K562 (cell line): ENCODE data around the gene CERS6. TPM values are rescaled to one million over a fixed set of nuclear protein-coding genes. Genes with fewer than 3 reads are reported as not detected.

ENCODE experiments used
- CHD4 ChIP-seq: fragments of 200-600 bp; sonication (generic); IDR thresholded peaks from 3 replicates; pipeline ENCODE4 v1.6.1; 2012; ENCODE audit warnings: low read depth, mild to moderate bottlenecking, mixed read lengths, low read length, inconsistent platforms; ENCODE audit not compliant: insufficient read depth, insufficient replicate concordance, poor library complexity, severe bottlenecking
- ETV6 ChIP-seq, 3 experiments: fragments of 150-350 bp in 1 of 3; sonication (generic) in 1 of 3; formaldehyde crosslinking in 1 of 3; IDR thresholded peaks; 2 replicates each; pipeline versions ENCODE4 v1.6.1 to v1.8.0; 2014 to 2022; ENCODE audit warnings: borderline replicate concordance in 2 of 3, low read depth in 2 of 3, antibody characterized with exemption in 1 of 3, low read length in 1 of 3, mild to moderate bottlenecking in 1 of 3, missing genetic modification reagents in 1 of 3
- EWSR1 ChIP-seq: fragments of 450-650 bp; IDR thresholded peaks from 2 replicates; pipeline ENCODE4 v1.6.1; 2018; ENCODE audit warnings: borderline replicate concordance, mild to moderate bottlenecking, low read depth, moderate library complexity; ENCODE audit not compliant: partially characterized antibody
- JUNB ChIP-seq: fragments of 450-650 bp; formaldehyde crosslinking; conservative IDR thresholded peaks from 2 replicates; pipeline ENCODE4 v1.4.0; 2020; ENCODE audit warnings: mild to moderate bottlenecking
- L3MBTL2 ChIP-seq: fragments of 450-650 bp; IDR thresholded peaks from 2 replicates; pipeline ENCODE4 v1.6.1; 2016; ENCODE audit warnings: mild to moderate bottlenecking, moderate library complexity
- MCM7 ChIP-seq, 2 experiments: fragments of 450-650 bp; IDR thresholded peaks; 2 replicates each; pipeline ENCODE4 v1.6.1; 2016 to 2018
- MXI1 ChIP-seq: IDR thresholded peaks from 2 replicates; pipeline ENCODE4 v1.6.1; 2011; ENCODE audit warnings: low read depth, mild to moderate bottlenecking, improper control_type of control experiment, low read length
- MYNN ChIP-seq, 2 experiments: sonication (generic); formaldehyde crosslinking in 1 of 2; IDR thresholded peaks; 2 replicates each; pipeline versions ENCODE4 v1.5.0 to v1.6.1; 2016 to 2020; ENCODE audit warnings: antibody characterized with exemption in 1 of 2, missing genetic modification reagents in 1 of 2
- NFXL1 ChIP-seq: fragments of 450-650 bp; formaldehyde crosslinking; IDR thresholded peaks from 2 replicates; pipeline ENCODE4 v1.4.0; 2021; ENCODE audit warnings: mild to moderate bottlenecking
- RAD51 ChIP-seq: fragments of 450-650 bp; IDR thresholded peaks from 2 replicates; pipeline ENCODE4 v1.7.1; 2016; ENCODE audit warnings: low read depth, mild to moderate bottlenecking, borderline replicate concordance
- RBM39 ChIP-seq: fragments of 200-400 bp; formaldehyde crosslinking; optimal IDR thresholded peaks from 2 replicates; pipeline ENCODE3; 2018; ENCODE audit warnings: low read depth, low read length
- SP1 ChIP-seq: sonication (generic); formaldehyde crosslinking; IDR thresholded peaks from 2 replicates; pipeline ENCODE4 v1.8.1; 2022; ENCODE audit warnings: mild to moderate bottlenecking, missing genetic modification reagents
- TARDBP ChIP-seq: fragments of 450-650 bp; IDR thresholded peaks from 2 replicates; pipeline ENCODE4 v1.6.1; 2016
- THAP7 ChIP-seq: fragments of 250-450 bp; sonication (Bioruptor Pico); IDR thresholded peaks from 2 replicates; pipeline ENCODE4 v1.5.0; 2021
- TRIM24 ChIP-seq, 2 experiments: fragments of 450-650 bp; IDR thresholded peaks; 2 replicates each; pipeline ENCODE4 v1.6.1; 2016
- TSHZ1 ChIP-seq: fragments of 250-450 bp; sonication (Bioruptor Pico); IDR thresholded peaks from 2 replicates; pipeline ENCODE4 v1.4.0; 2020; ENCODE audit warnings: mild to moderate bottlenecking, moderate library complexity
- ZBED1 ChIP-seq: IDR thresholded peaks from 2 replicates; pipeline ENCODE4 v1.6.1; 2014
- ZC3H4 ChIP-seq: sonication (generic); formaldehyde crosslinking; IDR thresholded peaks from 2 replicates; pipeline ENCODE4 v1.9.0; 2021; ENCODE audit warnings: missing genetic modification reagents, borderline replicate concordance
- ZFP1 ChIP-seq: fragments of 450-650 bp; formaldehyde crosslinking; IDR thresholded peaks from 2 replicates; pipeline ENCODE4 v1.4.0; 2020; ENCODE audit warnings: mild to moderate bottlenecking, mixed read lengths
- ZNF143 ChIP-seq: sonication (generic); formaldehyde crosslinking; IDR thresholded peaks from 2 replicates; pipeline ENCODE4 v1.9.0; 2022; ENCODE audit warnings: mild to moderate bottlenecking, missing genetic modification reagents
- ZNF224 ChIP-seq: sonication (generic); formaldehyde crosslinking; IDR thresholded peaks from 2 replicates; pipeline ENCODE4 v1.8.0; 2022; ENCODE audit warnings: mild to moderate bottlenecking, missing genetic modification reagents
- ZNF347 ChIP-seq: fragments of 450-650 bp; formaldehyde crosslinking; IDR thresholded peaks from 2 replicates; pipeline ENCODE4 v1.4.0; 2020; ENCODE audit warnings: low read depth, mild to moderate bottlenecking, moderate library complexity
- ZNF512 ChIP-seq: IDR thresholded peaks from 2 replicates; pipeline ENCODE4 v1.6.1; 2016; ENCODE audit warnings: missing genetic modification characterization, missing compliant biosample characterization
- ZNF785 ChIP-seq: fragments of 250-450 bp; sonication (Bioruptor Pico); IDR thresholded peaks from 2 replicates; pipeline ENCODE4 v1.4.0; 2020; ENCODE audit warnings: mild to moderate bottlenecking
- polyA plus RNA-seq, 8 experiments: library from polyadenylated mRNA; depleted of rRNA in 4 of 8; stranded (reverse) in 5 of 8; unstranded in 3 of 8; fragments of >200 nt; fragmentation: Nextera tagmentation in 2 of 8; fragmentation: Illumina TruSeq in 1 of 8; extraction: Ambion mirVana in 2 of 8; extraction: Trizol in 1 of 8; gene quantifications; 2 replicates each; pipeline versions ENCODE4 v1.2.1 to v1.2.3, GENCODE V29; 2011 to 2014; ENCODE audit warnings: inconsistent platforms in 1 of 8, missing spikeins in 1 of 8
- total RNA-seq, 7 experiments: library from RNA; depleted of rRNA in 6 of 7; stranded (reverse); fragments of >200 nt in 6 of 7; fragmentation: Illumina TruSeq in 2 of 7; extraction: Trizol in 2 of 7; gene quantifications; 2 replicates each; pipeline versions ENCODE4 v1.2.1 to v1.2.3, GENCODE V29; 2011 to 2021; ENCODE audit warnings: low replicate concordance in 1 of 7

Gene CERS6
- total and polyA plus RNA-seq, 9 of the 15 experiments (the other 6 are each of a cell fraction or from before 2014, with no cell fraction given), result 1.6 to 13.6 (median 11.4) TPM

GRCh38 chr2:168773719-168774521 lies 317.8 kb downstream of the CERS6 start (continued):
- TF ChIP-seq MYNN (IDR thresholded peaks at IDR 0.05), result peak; percentile 91
- TF ChIP-seq MYNN (CRISPR knock-in tag; IDR thresholded peaks at IDR 0.05), result no peak
- peak; percentile 76 for TF ChIP-seq MXI1
- no peak for TF ChIP-seq ZNF224 (CRISPR knock-in tag)
- TF ChIP-seq TARDBP, result peak; percentile 79; the same call in 1 of the 2 replicates
- no peak for TF ChIP-seq NFXL1
- peak; percentile 92 for TF ChIP-seq L3MBTL2
- peak; percentile 77; the same call in 1 of the 2 replicates for TF ChIP-seq ZBED1
- no peak for TF ChIP-seq EWSR1
- no peak for TF ChIP-seq TSHZ1
- no peak for TF ChIP-seq THAP7
- no peak for TF ChIP-seq MCM7 (IDR thresholded peaks at IDR 0.05)
- no peak for TF ChIP-seq ZNF143
- peak; percentile 74 for TF ChIP-seq SP1 (CRISPR knock-in tag)
- TF ChIP-seq ZNF512, result no peak
- peak; percentile 99 for TF ChIP-seq TRIM24 (IDR thresholded peaks at IDR 0.05)
- no peak for TF ChIP-seq ZFP1 (CRISPR knock-in tag)
- no peak for TF ChIP-seq ZC3H4 (CRISPR knock-in tag)
- peak; percentile 75 for TF ChIP-seq CHD4
- TF ChIP-seq RBM39, result no peak
- TF ChIP-seq ETV6 (IDR thresholded peaks at IDR 0.05; ENCODE audit: borderline replicate concordance in 1 of 2, low read depth in 2 of 2, low read length in 1 of 2), result peak in 1 of 2 experiments; percentile 85; a peak in 2 of 4 replicates
- TF ChIP-seq ETV6 (CRISPR knock-in tag; IDR thresholded peaks at IDR 0.05; ENCODE audit: borderline replicate concordance), result no peak
- no peak for TF ChIP-seq ZNF785 (CRISPR knock-in tag)
- TF ChIP-seq JUNB (CRISPR knock-in tag), result no peak
- no peak for TF ChIP-seq ZNF347 (CRISPR knock-in tag)
- TF ChIP-seq RAD51, result peak; percentile 73
